HG03558 (cell line): Measurements from ENCODE around the gene SLC12A4.
"Not testable (repeated sequence)": the region's sequence is repeated elsewhere in the genome, so short reads cannot be mapped to it uniquely, and the experiment has no call there.

Experiments
- ATAC-seq: cut with Tn5 transposase; IDR thresholded peaks from one replicate; pipeline ENCODE4 v1.9.1; 2021; ENCODE audit warnings: moderate number of reproducible peaks; ENCODE audit not compliant: unreplicated experiment; ENCODE audit errors: extremely low read depth

SLC12A4 gene

GRCh38 chr16:67944690-67945391 lies 23.6 kb downstream of the SLC12A4 start:
- ATAC-seq, result no peak

DNA sequence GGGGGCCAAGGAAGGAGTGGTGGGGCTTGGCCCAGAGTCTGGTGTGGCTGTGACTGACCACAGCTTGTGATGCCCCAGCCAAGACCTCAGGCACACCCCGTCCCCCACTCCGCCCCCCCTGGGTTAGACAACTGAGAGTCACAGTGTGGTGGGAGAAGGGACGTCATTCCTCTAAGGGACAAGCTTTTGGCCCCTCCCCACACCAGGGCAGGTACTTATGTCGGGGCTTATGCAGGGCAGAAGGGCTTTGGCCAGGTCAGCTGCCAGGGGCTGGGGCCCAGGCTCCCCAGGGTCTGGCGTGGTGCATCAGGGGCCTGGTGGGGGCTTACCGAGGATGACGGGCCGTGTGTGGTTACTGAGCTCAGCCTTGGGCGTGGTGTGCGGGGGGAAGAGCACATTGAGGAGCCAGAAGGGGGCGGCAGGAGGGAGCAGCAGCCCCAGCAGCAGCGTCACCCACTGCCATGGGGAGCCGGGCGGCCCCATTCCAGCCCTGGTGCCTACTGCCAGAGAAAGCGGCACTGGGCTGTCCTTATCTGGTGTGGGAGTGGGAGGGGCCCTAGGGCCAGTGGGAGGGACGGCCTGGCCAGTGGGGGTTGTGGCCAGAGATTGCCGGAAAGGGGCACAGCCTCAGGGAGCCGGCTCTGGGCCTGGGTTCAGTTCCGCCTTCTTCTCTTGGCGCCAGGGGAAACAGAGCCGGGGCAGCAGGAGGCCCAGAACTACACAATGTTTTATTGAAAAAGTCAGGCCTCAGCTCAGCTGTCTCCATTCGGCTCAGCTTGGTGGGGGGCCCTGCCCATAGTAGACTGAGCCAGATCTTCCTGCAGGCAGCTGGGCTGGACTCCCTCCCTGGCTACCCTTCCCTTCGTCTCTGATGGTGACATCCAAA lies 24.6 kb downstream of the SLC12A4 start, which contains the start of gene LCAT:
LCAT (minus strand) TSS at position 502 of the 886 bp plus-strand sequence; CDS start at position 483, 19 bp downstream.
- no peak for ATAC-seq

DNA sequence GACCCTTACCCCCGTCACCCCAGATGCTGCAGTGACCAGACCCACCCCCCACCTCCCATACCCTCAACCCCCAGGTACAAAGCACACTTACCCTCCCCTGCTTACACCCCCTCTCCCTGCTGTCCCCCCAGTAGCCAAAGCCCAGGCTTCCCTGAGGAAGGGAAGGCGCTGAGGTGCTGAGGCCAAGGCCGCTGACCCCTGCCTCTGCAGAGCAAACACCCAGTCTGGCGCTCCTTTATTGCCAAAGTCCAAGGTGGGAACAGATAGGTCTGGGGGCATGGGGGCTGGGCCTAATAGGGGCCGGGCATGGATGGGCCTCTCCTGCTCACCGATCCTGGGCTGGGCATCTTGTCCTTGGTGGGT lies 25.2 kb downstream of the SLC12A4 start:
- no peak for ATAC-seq

DNA sequence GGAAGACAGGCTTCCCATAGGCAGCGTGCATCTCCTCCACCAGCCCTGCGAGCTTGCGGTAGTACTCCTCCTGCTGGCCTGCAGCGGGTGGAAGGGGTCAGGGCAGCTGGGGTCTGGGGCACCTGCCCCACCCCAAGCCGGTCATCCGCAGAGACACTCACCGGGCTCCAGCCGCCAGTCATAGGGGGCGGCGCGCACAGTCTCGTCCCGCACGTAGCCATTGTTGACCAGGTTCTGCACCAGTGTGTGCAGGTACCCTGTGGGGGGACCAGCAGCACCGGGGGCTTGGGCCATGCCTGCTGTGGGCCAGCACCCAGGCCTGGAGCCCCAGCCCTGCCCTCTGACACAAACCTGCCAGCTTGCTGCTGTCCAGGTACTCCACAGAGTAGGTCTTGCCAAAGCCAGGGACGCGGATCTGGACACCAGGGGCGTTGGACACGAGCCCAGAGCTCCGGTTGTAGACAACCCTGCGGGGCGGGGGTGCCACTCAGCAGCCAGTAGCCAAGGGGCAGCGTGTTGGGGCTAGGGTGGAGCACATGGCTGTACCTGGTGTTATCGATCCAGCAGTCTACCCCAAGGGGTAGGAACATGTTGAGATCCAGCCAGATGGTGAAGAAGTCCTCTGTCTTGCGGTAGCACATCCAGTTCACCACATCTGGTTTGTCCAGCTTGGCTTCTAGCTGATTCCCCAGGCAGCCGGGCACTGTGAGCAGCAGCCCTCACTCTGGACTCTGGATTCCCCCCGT lies 25.8 kb downstream of the SLC12A4 start:
- ATAC-seq, result no peak

GRCh38 chr16:67942200-67942509 lies 26.3 kb downstream of the SLC12A4 start:
- no peak for ATAC-seq

- no peak for ATAC-seq
Measured at GRCh38 chr16:67941469-67942199, 26.8 kb downstream of the SLC12A4 start.

GRCh38 chr16:67940446-67941089 lies 27.9 kb downstream of the SLC12A4 start:
- no peak for ATAC-seq

DNA sequence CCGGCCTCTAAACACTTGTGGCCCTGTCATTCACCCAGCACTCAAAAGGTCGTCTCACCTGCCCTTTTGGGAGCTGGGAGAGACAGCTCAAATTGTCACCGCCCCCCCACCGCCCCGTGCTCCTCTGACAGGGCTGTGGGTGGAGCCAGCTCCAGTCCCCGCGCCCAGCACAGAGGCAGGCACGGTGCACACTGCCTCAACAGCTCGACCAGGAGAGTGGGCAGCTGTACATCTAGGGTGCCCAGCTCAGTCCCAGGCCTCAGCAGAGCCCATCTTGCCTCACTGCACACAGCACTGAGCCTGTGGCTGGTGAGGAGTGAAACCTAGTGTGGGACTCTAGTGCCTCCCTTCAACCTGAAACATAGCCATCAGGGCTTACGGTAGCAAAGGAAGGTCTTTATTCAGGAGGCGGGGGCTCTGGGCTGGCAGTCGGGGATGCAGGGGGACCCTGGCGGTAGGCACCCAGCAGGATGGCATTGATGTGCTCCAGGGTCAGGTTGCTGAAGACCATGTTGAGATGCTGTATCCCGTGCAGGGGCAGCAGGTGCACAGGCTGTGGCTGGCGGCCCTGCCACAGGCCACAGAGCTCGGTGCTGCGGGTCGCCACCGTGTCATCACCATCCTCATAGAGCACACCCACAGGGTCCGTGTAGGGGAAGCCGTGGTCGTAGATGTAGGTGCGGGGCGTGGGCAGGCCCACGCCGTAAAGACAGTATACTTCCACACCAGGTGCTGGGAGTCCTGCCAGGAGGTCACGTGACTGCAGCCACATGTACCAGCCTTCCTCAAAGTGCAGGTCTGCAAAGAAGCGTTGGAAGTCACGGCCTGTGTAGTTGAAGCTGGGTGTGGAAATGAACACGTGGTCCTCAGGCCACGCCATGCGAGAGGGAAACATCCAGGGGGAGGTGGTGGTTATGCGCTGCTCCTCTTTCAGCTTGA lies 28.7 kb downstream of the SLC12A4 start:
- no peak for ATAC-seq

DNA sequence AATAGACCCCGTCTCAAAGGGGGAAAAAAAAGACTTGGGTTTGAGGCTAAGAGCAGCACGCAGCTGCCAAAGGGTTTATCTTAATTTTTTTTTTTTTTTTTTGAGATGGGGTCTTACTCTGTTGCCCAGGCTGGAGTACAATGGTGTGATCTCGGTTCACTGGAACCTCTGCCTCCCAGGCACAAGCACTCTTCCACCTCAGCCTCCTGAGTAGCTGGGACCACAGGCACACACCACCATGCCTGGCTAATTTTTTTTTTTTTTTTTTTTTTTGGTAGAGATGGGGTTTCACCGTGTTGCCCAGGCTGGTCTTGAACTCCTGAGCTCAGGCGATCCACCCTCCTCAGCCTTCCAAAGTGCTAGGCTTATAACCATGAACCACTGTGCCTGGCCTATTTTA lies 30.7 kb downstream of the SLC12A4 start:
- not testable (repeated sequence) for ATAC-seq

DNA sequence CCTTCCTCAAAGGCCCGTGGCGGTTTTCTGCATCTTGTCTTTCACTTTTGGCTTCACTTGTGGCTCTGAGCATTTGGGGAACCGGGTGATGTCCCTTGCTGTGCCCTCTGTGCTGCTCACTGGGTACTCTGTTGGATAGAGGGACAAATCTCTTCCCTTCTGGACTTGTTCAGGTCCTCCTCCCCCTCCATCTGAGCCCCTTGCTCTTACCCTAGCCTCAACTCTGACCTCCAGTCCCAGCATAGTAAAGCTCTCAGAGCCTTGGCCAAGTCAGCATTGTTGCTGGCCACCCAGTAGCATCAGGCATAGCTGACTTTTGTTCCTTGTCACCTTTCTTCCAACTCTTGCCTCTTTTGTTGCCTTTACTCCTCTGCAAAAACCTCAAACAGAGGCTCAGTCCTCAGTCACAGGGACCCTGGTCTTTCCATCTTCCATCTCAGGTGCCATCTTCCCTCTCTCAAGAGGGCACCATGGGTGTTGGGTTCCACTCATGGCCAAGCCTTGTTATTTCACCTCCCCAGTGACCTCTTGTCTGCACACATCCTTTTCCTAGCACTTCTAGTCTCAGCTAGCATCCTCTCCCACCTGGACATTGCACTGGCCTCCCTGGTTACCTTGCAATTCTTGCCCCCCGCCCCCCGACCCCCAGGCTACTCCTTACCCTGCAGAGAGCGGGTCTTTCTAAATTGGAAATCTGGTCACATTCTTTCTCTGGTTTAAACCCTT lies 31.4 kb downstream of the SLC12A4 start:
- ATAC-seq, result no peak

DNA sequence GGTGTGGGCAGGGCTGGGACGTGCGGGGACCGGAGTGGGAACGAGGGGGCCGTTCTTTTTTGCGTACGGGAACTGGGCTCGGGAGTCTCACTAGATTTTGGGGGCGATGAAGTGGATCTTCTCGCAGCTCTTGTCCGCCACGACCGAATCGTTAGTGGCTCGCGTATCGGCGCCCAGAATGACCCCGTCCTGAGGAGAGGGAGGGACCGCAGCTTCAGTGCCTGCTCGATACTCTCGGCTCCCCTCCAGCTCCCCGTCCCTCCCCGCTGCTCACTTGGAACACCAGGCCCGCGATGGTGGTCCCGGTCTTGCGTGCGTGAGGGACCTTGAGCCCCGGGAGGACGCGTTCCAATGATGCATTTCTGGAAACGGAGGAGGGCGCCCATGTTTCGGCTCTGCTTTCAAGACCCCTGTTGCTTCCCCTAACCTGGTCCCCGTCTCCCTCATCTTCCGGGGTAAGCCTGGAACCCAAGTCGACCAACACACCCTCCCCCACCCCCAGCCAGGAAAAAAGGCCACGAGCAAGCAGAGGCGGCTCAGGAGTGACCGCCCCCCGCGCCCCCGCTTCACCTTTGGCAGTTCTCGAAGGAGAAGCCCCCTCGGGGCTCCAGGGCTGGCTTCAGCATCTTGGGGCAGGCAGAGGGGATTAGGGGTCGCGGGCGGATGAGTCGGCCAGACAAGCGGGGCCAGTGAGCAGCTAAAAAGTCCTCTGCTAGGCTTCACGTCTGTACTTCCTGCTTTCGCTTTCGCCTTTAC lies 32.1 kb downstream of the SLC12A4 start, which contains the start of gene PSMB10:
PSMB10 (minus strand) TSS at position 727 of the 756 bp plus-strand sequence; CDS start at position 626, 101 bp downstream.
- no peak for ATAC-seq

DNA sequence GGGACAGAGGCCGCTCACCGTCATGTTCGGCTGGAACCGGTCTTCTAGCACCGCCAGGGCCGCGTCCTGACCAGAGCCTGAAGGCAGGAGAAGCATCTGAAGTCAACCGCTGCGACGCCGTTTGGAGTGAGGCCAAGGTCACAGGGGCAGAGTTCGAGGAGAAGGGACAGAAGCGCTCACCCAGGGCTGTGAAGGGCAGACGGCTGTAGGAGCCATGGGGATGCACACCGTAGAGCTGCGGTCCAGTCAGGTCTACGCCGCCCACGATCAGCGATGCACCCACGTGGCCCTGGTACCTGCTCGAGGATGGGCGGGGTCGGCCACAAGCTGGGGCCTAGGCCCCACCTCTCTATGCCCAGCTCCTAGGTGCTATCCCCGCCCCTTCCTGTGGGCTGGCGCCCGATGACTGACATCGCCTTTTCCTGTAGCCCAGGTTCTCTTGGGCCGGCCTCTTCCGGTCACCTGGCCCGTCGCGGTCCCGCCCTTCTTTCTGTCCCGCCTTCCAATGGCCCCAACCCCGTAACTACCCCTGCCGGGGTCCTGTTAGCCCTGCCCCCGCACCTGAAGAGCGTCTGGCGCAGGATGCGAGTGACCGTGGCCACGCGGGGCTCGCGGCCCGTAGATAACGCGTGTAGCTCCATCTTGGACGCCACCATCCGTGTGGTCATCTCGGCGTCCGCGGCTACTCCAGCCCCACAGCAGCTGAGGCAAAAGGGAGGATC lies 32.9 kb downstream of the SLC12A4 start:
- peak; percentile 51 for ATAC-seq

DNA sequence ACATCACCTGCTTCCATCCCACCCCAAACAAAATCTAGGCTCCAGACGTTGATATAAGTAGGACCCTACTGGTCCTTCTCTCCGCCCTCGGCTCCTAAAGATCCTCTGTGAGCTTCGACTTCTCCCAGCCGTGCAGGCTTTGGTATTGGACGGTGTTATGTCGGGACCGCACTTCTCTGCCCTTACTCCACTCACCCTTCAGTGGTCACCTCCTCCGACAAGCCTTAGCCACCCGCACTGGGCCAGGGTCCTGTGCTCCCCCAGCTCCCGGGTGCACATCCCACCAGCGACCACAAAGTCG lies 33.4 kb downstream of the SLC12A4 start:
- ATAC-seq, result no peak

GRCh38 chr16:67934306-67935100 lies 33.9 kb downstream of the SLC12A4 start:
- no peak for ATAC-seq

- no peak for ATAC-seq
Measured at GRCh38 chr16:67933805-67934204, 34.6 kb downstream of the SLC12A4 start.

DNA sequence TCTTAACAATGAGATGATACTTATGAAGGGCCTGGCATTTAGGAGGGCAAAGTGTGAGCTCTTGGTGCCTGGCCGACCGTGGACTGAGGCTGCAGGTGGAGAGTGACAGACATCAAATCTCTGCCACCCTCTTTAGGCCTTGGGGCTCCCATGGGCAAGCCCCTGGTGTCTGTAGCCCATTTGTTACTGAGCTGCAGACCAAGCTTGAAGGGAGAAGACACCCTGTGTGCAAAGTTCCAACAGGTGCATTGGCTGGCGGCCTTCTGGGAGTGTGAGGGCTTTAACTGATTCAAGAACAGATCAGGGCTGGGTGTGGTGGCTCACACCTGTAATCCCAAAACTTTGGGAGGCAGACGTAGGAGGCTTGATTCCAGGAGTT lies 36.0 kb downstream of the SLC12A4 start:
- no peak for ATAC-seq
